SK-N-SH (cell line): ENCODE measurements around the gene GAS7. TPM values are rescaled to one million over a fixed set of nuclear protein-coding genes. Genes with fewer than 3 reads are reported as not detected.

ENCODE experiments used
- CTCF ChIA-PET: fragments of 300-600, 350-600 bp; formaldehyde crosslinking; extraction: SDS; loops from one replicate; lab custom pipeline; 2021; lab: Yijun Ruan, JAX
- POLR2A ChIA-PET: fragments of 350-600 bp; sonication (Branson Sonifier 250); formaldehyde crosslinking; extraction: SDS; loops from one replicate; lab custom pipeline; 2020; ENCODE audit warnings: antibody characterized with exemption, inconsistent platforms; lab: Yijun Ruan, JAX
- DNase-seq: peaks from one replicate; pipeline ENCODE4 v3.0.0; 2012
- H2AFZ ChIP-seq: fragments of 200-600 bp; sonication (generic); 2 replicates; pipeline ENCODE4 v1.8.1; 2016; ENCODE audit warnings: antibody characterized with exemption, mild to moderate bottlenecking, low read depth
- H3F3A ChIP-seq: fragments of 200-600 bp; sonication (generic); replicated peaks from 2 replicates; pipeline ENCODE3; 2016; ENCODE audit warnings: antibody characterized with exemption, mild to moderate bottlenecking; ENCODE audit not compliant: insufficient read depth
- H3K27ac ChIP-seq, 2 experiments: fragments of 200-500 bp in 1 of 2; fragments of 200-600 bp in 1 of 2; sonication (Bioruptor generic) in 1 of 2; sonication (generic), shearing (Covaris generic) in 1 of 2; 2 replicates each; pipeline versions ENCODE4 v1.5.1 to v1.6.1; 2014 to 2016; ENCODE audit warnings: low read depth in 2 of 2, inconsistent platforms in 1 of 2, low read length in 1 of 2, mild to moderate bottlenecking in 1 of 2, mixed read lengths in 1 of 2
- H3K27me3 ChIP-seq: fragments of 200-600 bp; sonication (generic), shearing (Covaris generic); 2 replicates; pipeline ENCODE4 v1.6.1; 2016; ENCODE audit warnings: mixed run types; ENCODE audit not compliant: insufficient read depth
- H3K36me3 ChIP-seq, 2 experiments: fragments of 200-500 bp in 1 of 2; fragments of 200-600 bp in 1 of 2; sonication (Bioruptor generic) in 1 of 2; sonication (generic) in 1 of 2; replicated peaks in 1 of 2; 2 replicates each; pipeline versions ENCODE3 to v1.5.1; 2014 to 2016; ENCODE audit warnings: low read length in 1 of 2, mild to moderate bottlenecking in 1 of 2; ENCODE audit not compliant: insufficient read depth in 2 of 2, control insufficient read depth in 1 of 2
- H3K4me1 ChIP-seq, 2 experiments: fragments of 200-500 bp in 1 of 2; fragments of 200-600 bp in 1 of 2; sonication (Bioruptor generic) in 1 of 2; sonication (generic), shearing (Covaris generic) in 1 of 2; 2 replicates each; pipeline versions ENCODE4 v1.5.1 to v1.6.1; 2014 to 2016; ENCODE audit warnings: low read depth in 1 of 2, low read length in 1 of 2, mixed run types in 1 of 2; ENCODE audit not compliant: insufficient read depth in 2 of 2, control insufficient read depth in 1 of 2
- H3K4me2 ChIP-seq: fragments of 200-600 bp; sonication (generic), shearing (Covaris generic); 2 replicates; pipeline ENCODE4 v1.6.1; 2017; ENCODE audit warnings: mixed run types
- H3K4me3 ChIP-seq, 2 experiments: fragments of 200-500 bp in 1 of 2; fragments of 200-600 bp in 1 of 2; sonication (Bioruptor generic) in 1 of 2; sonication (generic), shearing (Covaris generic) in 1 of 2; 2 replicates each; pipeline versions ENCODE4 v1.5.1 to v1.8.1; 2014 to 2016; ENCODE audit warnings: low read depth in 2 of 2, inconsistent platforms in 1 of 2, low read length in 1 of 2, mild to moderate bottlenecking in 1 of 2, mixed read lengths in 1 of 2, moderate library complexity in 1 of 2
- H3K79me2 ChIP-seq: fragments of 200-600 bp; sonication (generic); 2 replicates; pipeline ENCODE4 v1.8.1; 2017; ENCODE audit warnings: mild to moderate bottlenecking; ENCODE audit not compliant: insufficient read depth
- H3K9ac ChIP-seq: fragments of 200-600 bp; sonication (generic); 2 replicates; pipeline ENCODE4 v1.6.1; 2017; ENCODE audit warnings: mixed run types
- H3K9me2 ChIP-seq: fragments of 200-600 bp; sonication (generic); 2 replicates; pipeline ENCODE4 v1.6.1; 2017; ENCODE audit warnings: mixed run types
- H3K9me3 ChIP-seq: fragments of 200-600 bp; sonication (generic); 2 replicates; pipeline ENCODE4 v1.6.1; 2017; ENCODE audit warnings: mixed run types, mild to moderate bottlenecking, moderate library complexity
- H4K20me1 ChIP-seq: fragments of 200-600 bp; sonication (generic); 2 replicates; pipeline ENCODE4 v1.6.1; 2017; ENCODE audit warnings: mild to moderate bottlenecking, mixed run types; ENCODE audit not compliant: insufficient read depth
- CHD2 ChIP-seq: fragments of 150-350 bp; IDR thresholded peaks from 2 replicates; pipeline ENCODE4 v1.6.1; 2018; ENCODE audit warnings: low read length; ENCODE audit not compliant: partially characterized antibody
- EZH2phosphoT487 ChIP-seq: fragments of 200-600 bp; sonication (generic); IDR thresholded peaks from 2 replicates; pipeline ENCODE4 v1.6.1; 2017; ENCODE audit warnings: low read depth, mixed run types, mild to moderate bottlenecking, antibody characterized with exemption, moderate library complexity, borderline replicate concordance
- FOSL2 ChIP-seq: IDR thresholded peaks from 2 replicates; pipeline ENCODE4 v1.4.0; 2012; ENCODE audit warnings: low read depth, mild to moderate bottlenecking, moderate library complexity, borderline replicate concordance
- GABPA ChIP-seq: IDR thresholded peaks from 2 replicates; pipeline ENCODE4 v1.4.0; 2012; ENCODE audit warnings: low read depth, mild to moderate bottlenecking
- JUND ChIP-seq: IDR thresholded peaks from 2 replicates; pipeline ENCODE4 v1.4.0; 2012
- MEF2A ChIP-seq: IDR thresholded peaks from 2 replicates; pipeline ENCODE4 v1.4.0; 2012; ENCODE audit warnings: low read depth, borderline replicate concordance
- MXI1 ChIP-seq: IDR thresholded peaks from 2 replicates; pipeline ENCODE4 v1.6.1; 2012; ENCODE audit warnings: mild to moderate bottlenecking, low read depth, low read length, improper control_type of control experiment
- NRF1 ChIP-seq: IDR thresholded peaks from 2 replicates; pipeline ENCODE4 v1.6.1; 2012; ENCODE audit warnings: low read depth, mild to moderate bottlenecking, low read length
- POLR2AphosphoS5 ChIP-seq: IDR thresholded peaks from 2 replicates; pipeline ENCODE4 v1.6.1; 2012; ENCODE audit warnings: low read depth, low read length
- SIN3A ChIP-seq: IDR thresholded peaks from 2 replicates; pipeline ENCODE4 v1.6.1; 2012; ENCODE audit warnings: low read depth, mild to moderate bottlenecking, low read length, moderate library complexity, borderline replicate concordance
- TCF12 ChIP-seq: IDR thresholded peaks from 2 replicates; pipeline ENCODE4 v1.4.0; 2012
- TEAD4 ChIP-seq: IDR thresholded peaks from 2 replicates; pipeline ENCODE4 v1.4.0; 2012; ENCODE audit warnings: mild to moderate bottlenecking, borderline replicate concordance; ENCODE audit not compliant: insufficient read depth
- YY1 ChIP-seq: IDR thresholded peaks from 2 replicates; pipeline ENCODE4 v1.4.0; 2012; ENCODE audit warnings: low read depth, mild to moderate bottlenecking
- WGBS: methylation state at CpG from one replicate; pipeline ENCODE4 v1.1.6; 2017; ENCODE audit warnings: low lambda C conversion rate; 5-methylcytosine and 5-hydroxymethylcytosine counted together
- polyA plus RNA-seq, 3 experiments: library from polyadenylated mRNA; depleted of rRNA; stranded (reverse); fragments of >200 nt; gene quantifications; 2 replicates each; pipeline ENCODE4 v1.2.3, GENCODE V29; 2012
- TF ChIP-seq, protein P1 (sequence below): fragments of 150-350 bp; IDR thresholded peaks from 2 replicates; pipeline ENCODE4 v1.6.1; 2016; ENCODE audit warnings: mild to moderate bottlenecking, low read depth, low read length
- TF ChIP-seq, protein P2 (sequence below): fragments of 150-350 bp; IDR thresholded peaks from 2 replicates; pipeline ENCODE4 v1.6.1; 2017; ENCODE audit warnings: antibody characterized with exemption, low read length, low read depth, borderline replicate concordance
- TF ChIP-seq, protein P3 (sequence below): IDR thresholded peaks from 2 replicates; pipeline ENCODE4 v1.6.1; 2012; ENCODE audit warnings: mild to moderate bottlenecking, low read depth, low read length, moderate library complexity
- TF ChIP-seq, protein P4 (sequence below): IDR thresholded peaks from 2 replicates; pipeline ENCODE4 v1.4.0; 2012; ENCODE audit warnings: low read depth, borderline replicate concordance
- TF ChIP-seq, protein P5 (sequence below): IDR thresholded peaks from 2 replicates; pipeline ENCODE4 v1.4.0; 2012; ENCODE audit warnings: low read depth, borderline replicate concordance

GAS7 gene
- polyA plus RNA-seq, 1 of the 3 experiments (the other 2 are of a cell fraction) = 0.12 TPM

DNA sequence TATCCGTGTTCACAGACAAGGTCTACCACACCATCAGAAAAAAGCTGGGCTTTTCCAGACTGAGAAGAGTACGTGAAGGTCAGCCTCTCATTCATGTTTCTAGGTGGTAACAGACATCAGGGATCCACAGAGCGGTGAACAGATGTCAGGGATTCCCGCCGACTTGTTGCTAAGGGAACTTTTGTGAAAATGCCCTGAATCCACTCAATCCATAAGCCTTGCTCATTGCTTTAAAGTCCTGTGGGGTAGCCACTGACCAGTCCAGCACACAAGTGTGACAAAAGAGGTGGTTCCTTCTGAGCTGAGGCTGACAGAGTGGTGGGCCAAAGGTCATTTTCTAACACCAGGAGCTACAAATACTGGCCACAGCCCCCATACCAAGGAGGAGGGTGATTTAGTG lies 5.9 kb downstream of the GAS7 start:
- no peak overlapping the region for H3K9ac ChIP-seq
- H3K4me1 ChIP-seq = no peaks in the 10 kb centered on the region
- H3K79me2 ChIP-seq = no peaks in the 10 kb centered on the region
- no peaks in the 10 kb centered on the region for H3F3A ChIP-seq
- no peak overlapping the region for H3K27ac ChIP-seq
- TF ChIP-seq TEAD4 (no peak), TCF12 (no peak), EZH2phosphoT487 (no peak)
- TF ChIP-seq, protein P1, sequence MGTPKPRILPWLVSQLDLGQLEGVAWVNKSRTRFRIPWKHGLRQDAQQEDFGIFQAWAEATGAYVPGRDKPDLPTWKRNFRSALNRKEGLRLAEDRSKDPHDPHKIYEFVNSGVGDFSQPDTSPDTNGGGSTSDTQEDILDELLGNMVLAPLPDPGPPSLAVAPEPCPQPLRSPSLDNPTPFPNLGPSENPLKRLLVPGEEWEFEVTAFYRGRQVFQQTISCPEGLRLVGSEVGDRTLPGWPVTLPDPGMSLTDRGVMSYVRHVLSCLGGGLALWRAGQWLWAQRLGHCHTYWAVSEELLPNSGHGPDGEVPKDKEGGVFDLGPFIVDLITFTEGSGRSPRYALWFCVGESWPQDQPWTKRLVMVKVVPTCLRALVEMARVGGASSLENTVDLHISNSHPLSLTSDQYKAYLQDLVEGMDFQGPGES = no peak
- H2AFZ ChIP-seq = no peak overlapping the region
- H3K36me3 ChIP-seq = no peaks in the 10 kb centered on the region
- POLR2A ChIA-PET = no interaction called here
- no peak overlapping the region for H3K4me3 ChIP-seq
- WGBS = 17% methylated on average over 5 of the region's 5 CpGs
- DNase-seq = no peak
- H3K9me2 ChIP-seq = no peaks in the 10 kb centered on the region
- H3K4me2 ChIP-seq = no peak overlapping the region
- no peaks in the 10 kb centered on the region for H3K9me3 ChIP-seq
- H3K27me3 ChIP-seq = peaks cover 39% of the 10 kb centered on the region
- CTCF ChIA-PET = no interaction called here
- H4K20me1 ChIP-seq = no peaks in the 10 kb centered on the region

DNA sequence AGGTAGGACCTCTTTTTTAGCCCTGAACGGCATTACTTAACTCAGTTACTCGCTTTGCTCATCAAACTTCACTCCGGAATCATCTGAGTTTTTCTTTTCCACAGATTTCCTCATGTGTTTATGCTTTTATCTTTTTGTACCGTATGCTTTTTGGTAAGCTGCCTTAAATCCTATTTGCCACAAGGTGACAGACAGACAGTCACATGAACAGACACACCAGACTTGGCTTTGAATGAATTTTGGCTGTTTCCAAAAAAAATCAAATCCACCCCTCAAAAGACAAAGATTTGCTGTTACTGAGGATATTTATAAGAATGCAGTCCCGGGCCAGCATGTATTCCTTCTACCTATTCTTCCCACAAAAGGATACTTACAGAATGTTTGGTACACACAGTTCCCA lies 10.9 kb downstream of the GAS7 start:
- Histone ChIP-seq H3K27ac (no peak overlapping the region), H3K4me3 (no peak overlapping the region), H3K4me2 (no peak overlapping the region), H3F3A (no peaks in the 10 kb centered on the region), H3K9ac (no peak overlapping the region), H2AFZ (no peak overlapping the region), H3K9me3 (no peaks in the 10 kb centered on the region), H4K20me1 (no peaks in the 10 kb centered on the region), H3K36me3 (no peaks in the 10 kb centered on the region), H3K79me2 (no peaks in the 10 kb centered on the region), H3K27me3 (peaks cover 38% of the 10 kb centered on the region; the same call in 1 of the 2 replicates), H3K9me2 (no peaks in the 10 kb centered on the region), H3K4me1 (no peaks in the 10 kb centered on the region)
- WGBS = 7% methylated on average over 5 of the region's 5 CpGs
- CTCF ChIA-PET = no interaction called here
- POLR2A ChIA-PET = no interaction called here
- DNase-seq = no peak
- TF ChIP-seq MEF2A (no peak), FOSL2 (no peak), SIN3A (no peak), GABPA (no peak), JUND (no peak), CHD2 (no peak), YY1 (no peak), NRF1 (no peak), EZH2phosphoT487 (no peak), MXI1 (no peak), POLR2AphosphoS5 (no peak)
- TF ChIP-seq, protein P1 = no peak
- TF ChIP-seq, protein P2, sequence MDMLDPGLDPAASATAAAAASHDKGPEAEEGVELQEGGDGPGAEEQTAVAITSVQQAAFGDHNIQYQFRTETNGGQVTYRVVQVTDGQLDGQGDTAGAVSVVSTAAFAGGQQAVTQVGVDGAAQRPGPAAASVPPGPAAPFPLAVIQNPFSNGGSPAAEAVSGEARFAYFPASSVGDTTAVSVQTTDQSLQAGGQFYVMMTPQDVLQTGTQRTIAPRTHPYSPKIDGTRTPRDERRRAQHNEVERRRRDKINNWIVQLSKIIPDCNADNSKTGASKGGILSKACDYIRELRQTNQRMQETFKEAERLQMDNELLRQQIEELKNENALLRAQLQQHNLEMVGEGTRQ = no peak
- TF ChIP-seq, protein P3, sequence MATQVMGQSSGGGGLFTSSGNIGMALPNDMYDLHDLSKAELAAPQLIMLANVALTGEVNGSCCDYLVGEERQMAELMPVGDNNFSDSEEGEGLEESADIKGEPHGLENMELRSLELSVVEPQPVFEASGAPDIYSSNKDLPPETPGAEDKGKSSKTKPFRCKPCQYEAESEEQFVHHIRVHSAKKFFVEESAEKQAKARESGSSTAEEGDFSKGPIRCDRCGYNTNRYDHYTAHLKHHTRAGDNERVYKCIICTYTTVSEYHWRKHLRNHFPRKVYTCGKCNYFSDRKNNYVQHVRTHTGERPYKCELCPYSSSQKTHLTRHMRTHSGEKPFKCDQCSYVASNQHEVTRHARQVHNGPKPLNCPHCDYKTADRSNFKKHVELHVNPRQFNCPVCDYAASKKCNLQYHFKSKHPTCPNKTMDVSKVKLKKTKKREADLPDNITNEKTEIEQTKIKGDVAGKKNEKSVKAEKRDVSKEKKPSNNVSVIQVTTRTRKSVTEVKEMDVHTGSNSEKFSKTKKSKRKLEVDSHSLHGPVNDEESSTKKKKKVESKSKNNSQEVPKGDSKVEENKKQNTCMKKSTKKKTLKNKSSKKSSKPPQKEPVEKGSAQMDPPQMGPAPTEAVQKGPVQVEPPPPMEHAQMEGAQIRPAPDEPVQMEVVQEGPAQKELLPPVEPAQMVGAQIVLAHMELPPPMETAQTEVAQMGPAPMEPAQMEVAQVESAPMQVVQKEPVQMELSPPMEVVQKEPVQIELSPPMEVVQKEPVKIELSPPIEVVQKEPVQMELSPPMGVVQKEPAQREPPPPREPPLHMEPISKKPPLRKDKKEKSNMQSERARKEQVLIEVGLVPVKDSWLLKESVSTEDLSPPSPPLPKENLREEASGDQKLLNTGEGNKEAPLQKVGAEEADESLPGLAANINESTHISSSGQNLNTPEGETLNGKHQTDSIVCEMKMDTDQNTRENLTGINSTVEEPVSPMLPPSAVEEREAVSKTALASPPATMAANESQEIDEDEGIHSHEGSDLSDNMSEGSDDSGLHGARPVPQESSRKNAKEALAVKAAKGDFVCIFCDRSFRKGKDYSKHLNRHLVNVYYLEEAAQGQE = no peak
- TF ChIP-seq, protein P4, sequence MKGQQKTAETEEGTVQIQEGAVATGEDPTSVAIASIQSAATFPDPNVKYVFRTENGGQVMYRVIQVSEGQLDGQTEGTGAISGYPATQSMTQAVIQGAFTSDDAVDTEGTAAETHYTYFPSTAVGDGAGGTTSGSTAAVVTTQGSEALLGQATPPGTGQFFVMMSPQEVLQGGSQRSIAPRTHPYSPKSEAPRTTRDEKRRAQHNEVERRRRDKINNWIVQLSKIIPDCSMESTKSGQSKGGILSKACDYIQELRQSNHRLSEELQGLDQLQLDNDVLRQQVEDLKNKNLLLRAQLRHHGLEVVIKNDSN = no peak
- TF ChIP-seq, protein P5, sequence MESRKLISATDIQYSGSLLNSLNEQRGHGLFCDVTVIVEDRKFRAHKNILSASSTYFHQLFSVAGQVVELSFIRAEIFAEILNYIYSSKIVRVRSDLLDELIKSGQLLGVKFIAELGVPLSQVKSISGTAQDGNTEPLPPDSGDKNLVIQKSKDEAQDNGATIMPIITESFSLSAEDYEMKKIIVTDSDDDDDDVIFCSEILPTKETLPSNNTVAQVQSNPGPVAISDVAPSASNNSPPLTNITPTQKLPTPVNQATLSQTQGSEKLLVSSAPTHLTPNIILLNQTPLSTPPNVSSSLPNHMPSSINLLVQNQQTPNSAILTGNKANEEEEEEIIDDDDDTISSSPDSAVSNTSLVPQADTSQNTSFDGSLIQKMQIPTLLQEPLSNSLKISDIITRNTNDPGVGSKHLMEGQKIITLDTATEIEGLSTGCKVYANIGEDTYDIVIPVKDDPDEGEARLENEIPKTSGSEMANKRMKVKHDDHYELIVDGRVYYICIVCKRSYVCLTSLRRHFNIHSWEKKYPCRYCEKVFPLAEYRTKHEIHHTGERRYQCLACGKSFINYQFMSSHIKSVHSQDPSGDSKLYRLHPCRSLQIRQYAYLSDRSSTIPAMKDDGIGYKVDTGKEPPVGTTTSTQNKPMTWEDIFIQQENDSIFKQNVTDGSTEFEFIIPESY = no peak
